Measurements from ENCODE around the gene WNK4.

DNA sequence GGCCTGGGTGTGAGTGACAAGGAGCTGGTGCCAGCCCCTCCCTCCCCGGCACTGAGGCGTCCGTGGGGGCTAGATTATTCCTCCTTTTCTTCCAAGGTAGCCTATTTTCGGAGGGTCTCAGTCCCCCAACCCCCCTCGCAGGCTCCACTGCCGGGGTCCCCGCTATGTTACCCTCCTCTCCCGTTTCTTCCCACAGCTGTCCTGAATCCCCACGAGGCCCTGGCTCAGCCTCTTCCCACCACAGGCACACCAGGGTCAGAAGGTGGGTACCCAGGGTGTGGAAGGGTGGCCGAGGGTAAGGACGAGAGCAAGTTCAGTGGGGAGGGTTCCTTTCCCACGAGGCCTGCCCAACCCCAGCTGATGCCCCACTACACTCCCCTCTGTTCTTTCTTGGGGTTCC is 18.8 kb upstream of the WNK4 start:
- TF ChIP-seq, protein P1, sequence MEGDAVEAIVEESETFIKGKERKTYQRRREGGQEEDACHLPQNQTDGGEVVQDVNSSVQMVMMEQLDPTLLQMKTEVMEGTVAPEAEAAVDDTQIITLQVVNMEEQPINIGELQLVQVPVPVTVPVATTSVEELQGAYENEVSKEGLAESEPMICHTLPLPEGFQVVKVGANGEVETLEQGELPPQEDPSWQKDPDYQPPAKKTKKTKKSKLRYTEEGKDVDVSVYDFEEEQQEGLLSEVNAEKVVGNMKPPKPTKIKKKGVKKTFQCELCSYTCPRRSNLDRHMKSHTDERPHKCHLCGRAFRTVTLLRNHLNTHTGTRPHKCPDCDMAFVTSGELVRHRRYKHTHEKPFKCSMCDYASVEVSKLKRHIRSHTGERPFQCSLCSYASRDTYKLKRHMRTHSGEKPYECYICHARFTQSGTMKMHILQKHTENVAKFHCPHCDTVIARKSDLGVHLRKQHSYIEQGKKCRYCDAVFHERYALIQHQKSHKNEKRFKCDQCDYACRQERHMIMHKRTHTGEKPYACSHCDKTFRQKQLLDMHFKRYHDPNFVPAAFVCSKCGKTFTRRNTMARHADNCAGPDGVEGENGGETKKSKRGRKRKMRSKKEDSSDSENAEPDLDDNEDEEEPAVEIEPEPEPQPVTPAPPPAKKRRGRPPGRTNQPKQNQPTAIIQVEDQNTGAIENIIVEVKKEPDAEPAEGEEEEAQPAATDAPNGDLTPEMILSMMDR (IDR thresholded peaks at IDR 0.05; ENCODE audit: low read depth, low read length), result no peak
- no peak for TF ChIP-seq POLR2A (IDR thresholded peaks at IDR 0.05; ENCODE audit: extremely low read depth, insufficient read length)
